Liver (tissue), 9 donors: Measurements from ENCODE around the gene SETBP1. TPM values are rescaled to one million over a fixed set of nuclear protein-coding genes. Genes with fewer than 3 reads are reported as not detected.

Source experiments
- DNase-seq: peaks from one replicate; pipeline ENCODE4 v3.0.0-alpha.2; 2017; ENCODE audit warnings: low spot score
- H3K27ac ChIP-seq, 2 donors: one replicate each; pipeline ENCODE4 v1.7.0; 2013; ENCODE audit warnings: inconsistent platforms in 2 of 2, low read length in 2 of 2, control low read depth in 1 of 2, low read depth in 1 of 2, mild to moderate bottlenecking in 1 of 2
- H3K27me3 ChIP-seq, 4 donors: one replicate each; pipeline versions ENCODE4 v1.6.1 to v1.7.0; 2013; ENCODE audit warnings: low read length in 3 of 4, inconsistent platforms in 1 of 4, mild to moderate bottlenecking in 1 of 4, moderate library complexity in 1 of 4; ENCODE audit not compliant: control insufficient read depth in 4 of 4, insufficient read depth in 4 of 4
- H3K36me3 ChIP-seq, 4 donors: one replicate each; pipeline versions ENCODE4 v1.6.1 to v1.7.0; 2013; ENCODE audit warnings: low read length in 3 of 4, mild to moderate bottlenecking in 3 of 4, low read depth in 1 of 4, moderate library complexity in 1 of 4; ENCODE audit not compliant: control insufficient read depth in 4 of 4, insufficient read depth in 3 of 4
- H3K4me1 ChIP-seq, 4 donors: one replicate each; pipeline versions ENCODE4 v1.6.1 to v1.7.0; 2013; ENCODE audit warnings: low read length in 3 of 4, mild to moderate bottlenecking in 3 of 4, moderate library complexity in 1 of 4; ENCODE audit not compliant: control insufficient read depth in 4 of 4, insufficient read depth in 4 of 4
- H3K4me3 ChIP-seq, 3 donors: one replicate each; pipeline versions ENCODE4 v1.6.1 to v1.7.0; 2013; ENCODE audit warnings: low read length in 3 of 3, control low read depth in 1 of 3, low read depth in 1 of 3, mild to moderate bottlenecking in 1 of 3
- H3K9ac ChIP-seq, 2 donors: one replicate each; pipeline ENCODE4 v1.7.0; 2013; ENCODE audit warnings: low read length in 2 of 2, mild to moderate bottlenecking in 2 of 2, moderate library complexity in 2 of 2, control low read depth in 1 of 2, low read depth in 1 of 2
- H3K9me3 ChIP-seq, 4 donors: one replicate each; pipeline versions ENCODE4 v1.6.1 to v1.7.0; 2013; ENCODE audit warnings: low read length in 3 of 4; ENCODE audit not compliant: control insufficient read depth in 4 of 4
- FOXA2 ChIP-seq: IDR thresholded peaks from 2 replicates; pipeline ENCODE4 v1.6.1; 2016; ENCODE audit warnings: antibody characterized with exemption
- NR2F2 ChIP-seq: IDR thresholded peaks from 2 replicates; pipeline ENCODE4 v1.6.1; 2016; ENCODE audit warnings: antibody characterized with exemption
- TAF1 ChIP-seq: conservative IDR thresholded peaks from 2 replicates; pipeline ENCODE4 v1.6.1; 2016; ENCODE audit warnings: antibody characterized with exemption, mild to moderate bottlenecking
- YY1 ChIP-seq: IDR thresholded peaks from 2 replicates; pipeline ENCODE4 v1.6.1; 2016; ENCODE audit warnings: antibody characterized with exemption, mild to moderate bottlenecking
- WGBS: extraction: QIAGEN DNeasy Blood & Tissue Kit; methylation state at CpG from one replicate; pipeline ENCODE4 v1.1.7; 2013; 5-methylcytosine and 5-hydroxymethylcytosine counted together
- polyA plus RNA-seq, 2 donors: library from polyadenylated mRNA; stranded (reverse) in 1 of 2; unstranded in 1 of 2; fragments of 200-250 nt in 1 of 2; fragments of >200 nt in 1 of 2; fragmentation: Nextera tagmentation in 1 of 2; extraction: Ambion mirVana in 1 of 2; gene quantifications; one replicate each; pipeline versions ENCODE4 v1.2.1 to v1.2.3, GENCODE V29; 2013 to 2015
- total RNA-seq, 2 donors: library from RNA; depleted of rRNA; stranded (reverse); fragments of >200 nt; gene quantifications; one replicate each; pipeline ENCODE4 v1.2.3, GENCODE V29; 2014
- TF ChIP-seq, protein P1 (sequence below): IDR thresholded peaks from 2 replicates; pipeline ENCODE4 v1.6.1; 2016; ENCODE audit warnings: antibody characterized with exemption, mild to moderate bottlenecking
- TF ChIP-seq, protein P2 (sequence below): fragments of 150-350 bp; IDR thresholded peaks from 2 replicates; pipeline ENCODE4 v1.5.1; 2017; ENCODE audit warnings: improper control_type of control experiment, low read depth, low read length; ENCODE audit not compliant: missing input control
- donor health status: healthy.
- donor health status: healthy.
- donor health status: healthy.
- donor health status: healthy.
- donor health status: healthy.

The SETBP1 gene
- total and polyA plus RNA-seq, 4 donors, result 2.5 to 15.8 (median 4.7) TPM

DNA sequence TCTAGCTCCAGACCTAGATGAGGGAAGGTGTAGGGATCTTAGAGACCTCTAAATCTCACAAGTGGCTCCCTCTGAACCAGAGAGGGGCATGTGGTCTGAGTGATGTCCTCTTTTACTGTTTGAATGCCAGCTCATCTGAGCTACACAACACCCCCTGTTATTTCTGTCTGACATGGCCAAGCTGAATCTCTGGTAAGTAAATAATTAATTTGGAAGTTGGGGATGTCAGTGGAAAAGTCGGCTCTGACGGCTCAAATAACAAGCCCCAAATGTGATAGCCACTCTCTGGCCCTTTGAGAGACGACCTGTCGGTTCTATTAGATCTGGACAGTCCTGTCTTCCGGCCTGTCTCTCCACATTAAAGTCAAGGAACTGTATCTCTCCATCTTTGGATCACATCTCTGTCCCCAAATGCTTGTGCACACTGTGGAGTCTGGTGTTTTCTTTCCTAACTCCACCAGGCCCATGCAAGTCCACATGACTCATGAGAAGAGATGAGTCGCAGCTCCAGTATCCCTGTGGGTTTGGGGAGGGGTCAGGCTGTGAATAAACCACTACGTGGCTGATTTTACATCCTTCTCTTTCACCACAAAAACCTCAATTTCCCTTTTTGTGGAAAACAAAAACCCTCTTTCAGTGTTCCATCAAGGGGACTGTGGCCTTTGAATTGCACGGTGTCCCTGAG is 52.5 kb downstream of the SETBP1 start:
- Histone ChIP-seq H3K36me3 (peaks cover 0 to 2% (median under 1%) of the 10 kb centered on the region in 4 donors), H3K27ac (no peak overlapping the region), H3K9me3 (no peaks in the 10 kb centered on the region), H3K4me3 (no peak overlapping the region), H3K9ac (no peak overlapping the region), H3K4me1 (peaks cover 0 to 4% (median 2%) of the 10 kb centered on the region in 4 donors), H3K27me3 (no peaks in the 10 kb centered on the region)
- TF ChIP-seq, protein P1, sequence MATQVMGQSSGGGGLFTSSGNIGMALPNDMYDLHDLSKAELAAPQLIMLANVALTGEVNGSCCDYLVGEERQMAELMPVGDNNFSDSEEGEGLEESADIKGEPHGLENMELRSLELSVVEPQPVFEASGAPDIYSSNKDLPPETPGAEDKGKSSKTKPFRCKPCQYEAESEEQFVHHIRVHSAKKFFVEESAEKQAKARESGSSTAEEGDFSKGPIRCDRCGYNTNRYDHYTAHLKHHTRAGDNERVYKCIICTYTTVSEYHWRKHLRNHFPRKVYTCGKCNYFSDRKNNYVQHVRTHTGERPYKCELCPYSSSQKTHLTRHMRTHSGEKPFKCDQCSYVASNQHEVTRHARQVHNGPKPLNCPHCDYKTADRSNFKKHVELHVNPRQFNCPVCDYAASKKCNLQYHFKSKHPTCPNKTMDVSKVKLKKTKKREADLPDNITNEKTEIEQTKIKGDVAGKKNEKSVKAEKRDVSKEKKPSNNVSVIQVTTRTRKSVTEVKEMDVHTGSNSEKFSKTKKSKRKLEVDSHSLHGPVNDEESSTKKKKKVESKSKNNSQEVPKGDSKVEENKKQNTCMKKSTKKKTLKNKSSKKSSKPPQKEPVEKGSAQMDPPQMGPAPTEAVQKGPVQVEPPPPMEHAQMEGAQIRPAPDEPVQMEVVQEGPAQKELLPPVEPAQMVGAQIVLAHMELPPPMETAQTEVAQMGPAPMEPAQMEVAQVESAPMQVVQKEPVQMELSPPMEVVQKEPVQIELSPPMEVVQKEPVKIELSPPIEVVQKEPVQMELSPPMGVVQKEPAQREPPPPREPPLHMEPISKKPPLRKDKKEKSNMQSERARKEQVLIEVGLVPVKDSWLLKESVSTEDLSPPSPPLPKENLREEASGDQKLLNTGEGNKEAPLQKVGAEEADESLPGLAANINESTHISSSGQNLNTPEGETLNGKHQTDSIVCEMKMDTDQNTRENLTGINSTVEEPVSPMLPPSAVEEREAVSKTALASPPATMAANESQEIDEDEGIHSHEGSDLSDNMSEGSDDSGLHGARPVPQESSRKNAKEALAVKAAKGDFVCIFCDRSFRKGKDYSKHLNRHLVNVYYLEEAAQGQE, result no peak
- no peak for DNase-seq
- 74% methylated on average over 8 of the region's 8 CpGs for WGBS

DNA sequence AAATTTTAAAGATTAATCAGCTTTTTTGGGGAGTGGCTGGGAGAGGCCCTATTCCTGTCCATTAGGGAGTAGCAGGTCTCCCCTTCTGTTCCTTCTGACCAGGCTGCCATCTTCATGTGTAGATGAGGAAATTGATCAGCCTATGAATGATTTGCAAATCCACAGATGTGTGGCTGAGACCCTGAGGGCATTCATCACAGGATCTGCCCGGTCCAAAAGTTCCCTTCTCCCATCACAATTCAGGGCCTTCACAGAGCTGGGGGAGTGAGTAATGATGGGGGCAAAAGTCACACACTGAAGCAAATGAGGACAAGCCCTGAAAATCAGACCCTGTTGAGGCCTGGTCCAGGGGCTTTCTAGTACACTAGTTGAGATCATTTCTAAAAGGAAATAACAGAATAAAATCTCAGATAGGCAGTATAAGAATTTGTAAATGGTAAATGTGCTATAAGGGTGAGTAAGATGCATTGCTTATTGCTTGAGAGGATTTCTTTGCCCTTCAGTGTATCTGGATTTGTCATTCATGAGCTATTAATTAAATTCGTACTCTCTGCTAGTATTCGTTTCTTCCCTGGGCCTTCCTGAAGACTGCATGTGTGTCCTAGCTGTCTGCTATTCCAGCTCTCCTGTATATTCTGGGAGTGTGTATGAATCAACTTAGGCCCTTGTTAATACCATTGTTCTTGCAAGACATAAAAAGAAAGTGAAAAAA is 53.2 kb downstream of the SETBP1 start:
- 92% methylated on average over 3 of the region's 3 CpGs for WGBS
- Histone ChIP-seq H3K27ac (no peak overlapping the region), H3K36me3 (peaks cover 0 to 2% (median under 1%) of the 10 kb centered on the region in 4 donors), H3K4me1 (peaks cover 0 to 4% (median 2%) of the 10 kb centered on the region in 4 donors), H3K9me3 (no peaks in the 10 kb centered on the region), H3K4me3 (no peak overlapping the region), H3K9ac (no peak overlapping the region), H3K27me3 (no peaks in the 10 kb centered on the region)
- TF ChIP-seq NR2F2, result no peak
- TF ChIP-seq, protein P1, result no peak
- no peak for TF ChIP-seq TAF1
- no peak for DNase-seq

DNA sequence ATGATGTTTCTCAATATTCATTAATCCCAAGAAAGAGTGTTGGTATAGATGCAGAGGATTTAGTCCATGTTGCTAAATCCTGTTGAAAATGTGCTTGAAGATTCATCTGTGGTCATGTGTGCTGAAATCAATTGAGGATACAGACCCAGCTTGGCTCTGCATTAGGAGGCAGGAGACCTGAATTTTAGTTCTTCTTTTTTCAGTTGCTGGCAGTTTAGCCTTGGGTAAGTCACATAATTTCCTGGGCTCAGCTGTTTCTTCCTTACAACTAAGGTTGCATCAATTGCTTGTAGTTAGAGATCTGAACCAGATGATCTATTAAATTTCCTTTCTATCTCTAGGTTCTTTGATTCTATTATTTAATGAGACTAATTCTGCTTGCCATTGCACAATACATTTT is 54.4 kb downstream of the SETBP1 start:
- TF ChIP-seq, protein P2, sequence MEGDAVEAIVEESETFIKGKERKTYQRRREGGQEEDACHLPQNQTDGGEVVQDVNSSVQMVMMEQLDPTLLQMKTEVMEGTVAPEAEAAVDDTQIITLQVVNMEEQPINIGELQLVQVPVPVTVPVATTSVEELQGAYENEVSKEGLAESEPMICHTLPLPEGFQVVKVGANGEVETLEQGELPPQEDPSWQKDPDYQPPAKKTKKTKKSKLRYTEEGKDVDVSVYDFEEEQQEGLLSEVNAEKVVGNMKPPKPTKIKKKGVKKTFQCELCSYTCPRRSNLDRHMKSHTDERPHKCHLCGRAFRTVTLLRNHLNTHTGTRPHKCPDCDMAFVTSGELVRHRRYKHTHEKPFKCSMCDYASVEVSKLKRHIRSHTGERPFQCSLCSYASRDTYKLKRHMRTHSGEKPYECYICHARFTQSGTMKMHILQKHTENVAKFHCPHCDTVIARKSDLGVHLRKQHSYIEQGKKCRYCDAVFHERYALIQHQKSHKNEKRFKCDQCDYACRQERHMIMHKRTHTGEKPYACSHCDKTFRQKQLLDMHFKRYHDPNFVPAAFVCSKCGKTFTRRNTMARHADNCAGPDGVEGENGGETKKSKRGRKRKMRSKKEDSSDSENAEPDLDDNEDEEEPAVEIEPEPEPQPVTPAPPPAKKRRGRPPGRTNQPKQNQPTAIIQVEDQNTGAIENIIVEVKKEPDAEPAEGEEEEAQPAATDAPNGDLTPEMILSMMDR, result no peak
- TF ChIP-seq YY1, result no peak
- TF ChIP-seq FOXA2, result no peak
- Histone ChIP-seq H3K9me3 (no peaks in the 10 kb centered on the region), H3K4me1 (peaks cover 0 to 4% (median 2%) of the 10 kb centered on the region in 4 donors), H3K27ac (no peak overlapping the region), H3K27me3 (no peaks in the 10 kb centered on the region), H3K4me3 (no peak overlapping the region), H3K9ac (no peak overlapping the region), H3K36me3 (peaks cover 0 to 2% (median under 1%) of the 10 kb centered on the region in 4 donors)
- DNase-seq, result no peak
